ENCODE measurements around the gene NCAM1. TPM values are rescaled to one million over a fixed set of nuclear protein-coding genes. Genes with fewer than 3 reads are reported as not detected.

NCAM1 gene
- total RNA-seq, 1 donor from 2014 or later: 76.7 TPM

GRCh38 chr11:113274713-113275582 lies 313.7 kb downstream of the NCAM1 start:
- H3K27me3 Mint-ChIP-seq (ENCODE audit: low read depth): no peaks in the 10 kb centered on the region
- peaks cover 29% of the 10 kb centered on the region for H3K4me1 Mint-ChIP-seq
- H3K4me3 Mint-ChIP-seq: no peak overlapping the region
- no peak overlapping the region for H3K27ac Mint-ChIP-seq (ENCODE audit: unreplicated experiment)
- no peak for DNase-seq (ENCODE audit: low read depth, low spot score)
- H3K36me3 Mint-ChIP-seq (ENCODE audit: low read depth): peaks cover 8% of the 10 kb centered on the region
- TF ChIP-seq, protein P1, sequence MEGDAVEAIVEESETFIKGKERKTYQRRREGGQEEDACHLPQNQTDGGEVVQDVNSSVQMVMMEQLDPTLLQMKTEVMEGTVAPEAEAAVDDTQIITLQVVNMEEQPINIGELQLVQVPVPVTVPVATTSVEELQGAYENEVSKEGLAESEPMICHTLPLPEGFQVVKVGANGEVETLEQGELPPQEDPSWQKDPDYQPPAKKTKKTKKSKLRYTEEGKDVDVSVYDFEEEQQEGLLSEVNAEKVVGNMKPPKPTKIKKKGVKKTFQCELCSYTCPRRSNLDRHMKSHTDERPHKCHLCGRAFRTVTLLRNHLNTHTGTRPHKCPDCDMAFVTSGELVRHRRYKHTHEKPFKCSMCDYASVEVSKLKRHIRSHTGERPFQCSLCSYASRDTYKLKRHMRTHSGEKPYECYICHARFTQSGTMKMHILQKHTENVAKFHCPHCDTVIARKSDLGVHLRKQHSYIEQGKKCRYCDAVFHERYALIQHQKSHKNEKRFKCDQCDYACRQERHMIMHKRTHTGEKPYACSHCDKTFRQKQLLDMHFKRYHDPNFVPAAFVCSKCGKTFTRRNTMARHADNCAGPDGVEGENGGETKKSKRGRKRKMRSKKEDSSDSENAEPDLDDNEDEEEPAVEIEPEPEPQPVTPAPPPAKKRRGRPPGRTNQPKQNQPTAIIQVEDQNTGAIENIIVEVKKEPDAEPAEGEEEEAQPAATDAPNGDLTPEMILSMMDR (conservative IDR thresholded peaks at IDR 0.05): peak; percentile 26
- H3K9me3 Mint-ChIP-seq: no peaks in the 10 kb centered on the region

- Mint-ChIP-seq H3K27me3 (ENCODE audit: low read depth) (no peaks in the 10 kb centered on the region), H3K9me3 (no peaks in the 10 kb centered on the region), H3K27ac (ENCODE audit: unreplicated experiment) (no peak overlapping the region), H3K4me3 (no peak overlapping the region), H3K36me3 (ENCODE audit: low read depth) (peaks cover 8% of the 10 kb centered on the region), H3K4me1 (peaks cover 29% of the 10 kb centered on the region)
- TF ChIP-seq, protein P1 (conservative IDR thresholded peaks at IDR 0.05): no peak
- DNase-seq (ENCODE audit: low read depth, low spot score): no peak
These were observed 314.4 kb downstream of the NCAM1 start for GRCh38 chr11:113275602-113276001.

DNA sequence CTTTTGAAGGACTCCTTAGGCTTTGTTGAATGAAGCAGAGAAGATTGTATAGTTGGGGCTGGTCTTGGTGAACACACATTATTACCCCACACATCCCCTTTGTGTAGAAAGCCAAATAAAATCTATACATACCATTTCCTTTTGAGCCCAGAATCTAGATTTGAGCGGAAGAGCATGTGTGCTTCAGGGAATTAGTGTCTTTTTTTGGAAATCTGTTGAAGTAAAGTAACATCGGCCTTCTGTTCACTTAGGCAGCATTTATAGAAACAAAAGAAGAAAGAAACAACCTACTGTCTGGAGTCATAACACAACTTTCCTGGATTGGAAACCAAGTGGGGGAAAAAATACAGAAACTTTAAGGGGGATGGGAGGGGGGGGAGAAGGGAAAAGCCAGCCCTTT lies 315.2 kb downstream of the NCAM1 start:
- no peak for DNase-seq (ENCODE audit: low read depth, low spot score)
- Mint-ChIP-seq H3K4me3 (no peak overlapping the region), H3K9me3 (no peaks in the 10 kb centered on the region), H3K36me3 (ENCODE audit: low read depth) (peaks cover 6% of the 10 kb centered on the region), H3K4me1 (peaks cover 29% of the 10 kb centered on the region), H3K27ac (ENCODE audit: unreplicated experiment) (no peak overlapping the region), H3K27me3 (ENCODE audit: low read depth) (no peaks in the 10 kb centered on the region)
- TF ChIP-seq, protein P1 (conservative IDR thresholded peaks at IDR 0.05): no peak

GRCh38 chr11:113277907-113278306 lies 316.7 kb downstream of the NCAM1 start:
- Mint-ChIP-seq H3K36me3 (ENCODE audit: low read depth) (peaks cover 6% of the 10 kb centered on the region), H3K27me3 (ENCODE audit: low read depth) (no peaks in the 10 kb centered on the region), H3K27ac (ENCODE audit: unreplicated experiment) (no peak overlapping the region), H3K4me1 (peaks cover 22% of the 10 kb centered on the region), H3K9me3 (no peaks in the 10 kb centered on the region), H3K4me3 (no peak overlapping the region)
- no peak for DNase-seq (ENCODE audit: low read depth, low spot score)
- TF ChIP-seq, protein P1 (conservative IDR thresholded peaks at IDR 0.05): no peak

- no peaks in the 10 kb centered on the region for H3K27me3 Mint-ChIP-seq (ENCODE audit: low read depth)
- no peak for DNase-seq (ENCODE audit: low read depth, low spot score)
- peaks cover 6% of the 10 kb centered on the region for H3K36me3 Mint-ChIP-seq (ENCODE audit: low read depth)
- TF ChIP-seq, protein P1 (conservative IDR thresholded peaks at IDR 0.05): no peak
- no peak overlapping the region for H3K4me3 Mint-ChIP-seq
- no peaks in the 10 kb centered on the region for H3K9me3 Mint-ChIP-seq
- no peak overlapping the region for H3K27ac Mint-ChIP-seq (ENCODE audit: unreplicated experiment)
- peaks cover 21% of the 10 kb centered on the region for H3K4me1 Mint-ChIP-seq
These were observed 317.3 kb downstream of the NCAM1 start for GRCh38 chr11:113278481-113278880.

Data from neural crest cell (in vitro differentiated cells).